Neural cell (in vitro differentiated cells): ENCODE results near the gene SYTL5. TPM values are rescaled to one million over a fixed set of nuclear protein-coding genes. Genes with fewer than 3 reads are reported as not detected.

Experiments used
- H2AFZ ChIP-seq: fragments of 200-600, 300-800 bp; sonication (generic), shearing (Covaris generic); 2 replicates; pipeline ENCODE4 v1.6.0; 2014; ENCODE audit warnings: low read depth, mild to moderate bottlenecking, antibody characterized with exemption, low read length, moderate library complexity
- H3F3A ChIP-seq: fragments of 200-600 bp; shearing (Covaris generic); 2 replicates; pipeline ENCODE4 v1.6.1; 2016; ENCODE audit warnings: mild to moderate bottlenecking, moderate library complexity, mixed read lengths, antibody characterized with exemption, low read length; ENCODE audit not compliant: insufficient read depth, poor library complexity, severe bottlenecking
- H3K27ac ChIP-seq: fragments of 200-600, 300-800 bp; sonication (generic), shearing (Covaris generic); 2 replicates; pipeline ENCODE4 v1.5.1; 2014; ENCODE audit warnings: mild to moderate bottlenecking, low read length, moderate library complexity
- H3K27me3 ChIP-seq: fragments of 300-800, 200-600 bp; sonication (generic), shearing (Covaris generic); 2 replicates; pipeline ENCODE4 v1.6.0; 2014; ENCODE audit warnings: mild to moderate bottlenecking, low read depth, low read length, moderate library complexity; ENCODE audit not compliant: insufficient read depth
- H3K36me3 ChIP-seq: fragments of 300-800, 200-600 bp; sonication (generic), shearing (Covaris generic); 2 replicates; pipeline ENCODE4 v1.5.1; 2014; ENCODE audit warnings: mild to moderate bottlenecking, antibody characterized with exemption, low read length, moderate library complexity; ENCODE audit not compliant: insufficient read depth
- H3K4me2 ChIP-seq: fragments of 300-800, 200-600 bp; sonication (generic), shearing (Covaris generic); 2 replicates; pipeline ENCODE4 v1.6.0; 2014; ENCODE audit warnings: mild to moderate bottlenecking, low read length
- H3K4me3 ChIP-seq: fragments of 300-800, 200-600 bp; sonication (generic), shearing (Covaris generic); 2 replicates; pipeline ENCODE4 v1.5.1; 2014; ENCODE audit warnings: mild to moderate bottlenecking, low read length, moderate library complexity
- H3K79me2 ChIP-seq: fragments of 200-600 bp; shearing (Covaris generic); replicated peaks from 2 replicates; pipeline ENCODE4 v1.6.0; 2014; ENCODE audit warnings: mild to moderate bottlenecking, low read length, moderate library complexity; ENCODE audit not compliant: insufficient read depth
- H3K9ac ChIP-seq: fragments of 300-800, 200-600 bp; sonication (generic), shearing (Covaris generic); 2 replicates; pipeline ENCODE4 v1.6.1; 2016; ENCODE audit warnings: mild to moderate bottlenecking, low read length, mixed read lengths
- H3K9me2 ChIP-seq: fragments of 200-600 bp; shearing (Covaris generic); 2 replicates; pipeline ENCODE4 v1.6.1; 2016; ENCODE audit warnings: mild to moderate bottlenecking, low read length, mixed read lengths; ENCODE audit not compliant: insufficient read depth
- H3K9me3 ChIP-seq: fragments of 200-600, 300-800 bp; sonication (generic), shearing (Covaris generic); 2 replicates; pipeline ENCODE4 v1.6.1; 2016; ENCODE audit warnings: mild to moderate bottlenecking, mixed run types, low read length, moderate library complexity, mixed read lengths
- H4K20me1 ChIP-seq: fragments of 200-600 bp; shearing (Covaris generic); 2 replicates; pipeline ENCODE4 v1.6.1; 2016; ENCODE audit warnings: mild to moderate bottlenecking, mixed run types; ENCODE audit not compliant: insufficient read depth
- CTCF ChIP-seq: fragments of 450-650 bp; IDR thresholded peaks from 2 replicates; pipeline ENCODE4 v1.5.1; 2014; ENCODE audit warnings: antibody characterized with exemption, mild to moderate bottlenecking, moderate library complexity; ENCODE audit not compliant: poor library complexity, severe bottlenecking
- EP300 ChIP-seq: fragments of 450-650 bp; conservative IDR thresholded peaks from 2 replicates; pipeline ENCODE4 v1.6.1; 2014; ENCODE audit warnings: antibody characterized with exemption, mild to moderate bottlenecking, moderate library complexity; ENCODE audit not compliant: poor library complexity, severe bottlenecking
- EZH2 ChIP-seq: fragments of 200-600, 300-800 bp; shearing (Covaris generic), sonication (generic); IDR thresholded peaks from 2 replicates; pipeline ENCODE4 v1.6.1; 2014; ENCODE audit warnings: antibody characterized with exemption, low read length, borderline replicate concordance, mild to moderate bottlenecking; ENCODE audit not compliant: insufficient read depth, poor library complexity, severe bottlenecking
- MXI1 ChIP-seq: fragments of 450-650 bp; conservative IDR thresholded peaks from 2 replicates; pipeline ENCODE4 v1.6.1; 2014; ENCODE audit warnings: antibody characterized with exemption, mild to moderate bottlenecking; ENCODE audit not compliant: poor library complexity, severe bottlenecking
- POLR2AphosphoS5 ChIP-seq: IDR thresholded peaks from 2 replicates; pipeline ENCODE4 v1.6.1; 2012
- RAD21 ChIP-seq: fragments of 450-650 bp; conservative IDR thresholded peaks from 2 replicates; pipeline ENCODE4 v1.6.1; 2014; ENCODE audit warnings: antibody characterized with exemption, mild to moderate bottlenecking, moderate library complexity
- REST ChIP-seq: IDR thresholded peaks from 2 replicates; pipeline ENCODE4 v1.6.1; 2012; ENCODE audit warnings: borderline replicate concordance
- SMC3 ChIP-seq: fragments of 450-650 bp; conservative IDR thresholded peaks from 2 replicates; pipeline ENCODE4 v1.6.1; 2014; ENCODE audit warnings: antibody characterized with exemption, mild to moderate bottlenecking, moderate library complexity; ENCODE audit not compliant: poor library complexity
- TAF1 ChIP-seq: IDR thresholded peaks from 2 replicates; pipeline ENCODE4 v1.6.1; 2012; ENCODE audit warnings: low read depth
- polyA plus RNA-seq: library from polyadenylated mRNA; depleted of rRNA; stranded (reverse); fragments of >200 nt; gene quantifications from 2 replicates; pipeline ENCODE4 v1.2.3, GENCODE V29; 2014

The SYTL5 gene
- polyA plus RNA-seq, 1 donor from 2014 or later: 1.0 TPM

- no peaks in the 10 kb centered on the region for H4K20me1 ChIP-seq
- no peak overlapping the region for H3K27ac ChIP-seq
- H3K27me3 ChIP-seq: no peaks in the 10 kb centered on the region
- no peak overlapping the region for H3K4me3 ChIP-seq
- no peaks in the 10 kb centered on the region for H3K9me3 ChIP-seq
- H3K9me2 ChIP-seq: no peaks in the 10 kb centered on the region
- no peaks in the 10 kb centered on the region for H3F3A ChIP-seq
- no peak overlapping the region for H3K4me2 ChIP-seq
- no peaks in the 10 kb centered on the region for H3K79me2 ChIP-seq
- TF ChIP-seq EP300 (no peak), SMC3 (no peak), MXI1 (no peak), CTCF (no peak), EZH2 (no peak), REST (no peak), RAD21 (no peak), POLR2AphosphoS5 (no peak), TAF1 (no peak)
- no peaks in the 10 kb centered on the region for H3K36me3 ChIP-seq
- H2AFZ ChIP-seq: no peak overlapping the region
- H3K9ac ChIP-seq: no peak overlapping the region
These were observed 93.3 kb downstream of the SYTL5 start for GRCh38 chrX:38099688-38100087.

- no peaks in the 10 kb centered on the region for H4K20me1 ChIP-seq
- no peaks in the 10 kb centered on the region for H3K9me3 ChIP-seq
- H3K27me3 ChIP-seq: no peaks in the 10 kb centered on the region
- TF ChIP-seq REST: no peak
- TF ChIP-seq TAF1: no peak
- H3K9me2 ChIP-seq: no peaks in the 10 kb centered on the region
- H3K9ac ChIP-seq: no peak overlapping the region
- H3K4me3 ChIP-seq: no peak overlapping the region
- no peak overlapping the region for H2AFZ ChIP-seq
- no peaks in the 10 kb centered on the region for H3K36me3 ChIP-seq
- no peak overlapping the region for H3K27ac ChIP-seq
- H3F3A ChIP-seq: no peaks in the 10 kb centered on the region
- no peak overlapping the region for H3K4me2 ChIP-seq
- H3K79me2 ChIP-seq: no peaks in the 10 kb centered on the region
These were observed 95.9 kb downstream of the SYTL5 start for GRCh38 chrX:38102240-38102639.
